GM12878 (cell line): ENCODE measurements around the gene PPRC1.

Experiments
- ATF3 ChIP-seq: IDR thresholded peaks from 2 replicates; pipeline ENCODE4 v1.6.1; 2011; ENCODE audit warnings: low read depth, mild to moderate bottlenecking, low read length, moderate library complexity, borderline replicate concordance; ENCODE audit errors: extremely low read depth
- BHLHE40 ChIP-seq, 2 experiments: fragments of 450-650 bp in 1 of 2; IDR thresholded peaks; 2 replicates each; pipeline ENCODE4 v1.6.1; 2011 to 2017; ENCODE audit warnings: low read depth in 2 of 2, borderline replicate concordance in 1 of 2, improper control_type of control experiment in 1 of 2, low read length in 1 of 2, mild to moderate bottlenecking in 1 of 2
- CHD2 ChIP-seq: IDR thresholded peaks from 2 replicates; pipeline ENCODE4 v1.6.1; 2011; ENCODE audit warnings: low read depth, low read length, improper control_type of control experiment, borderline replicate concordance
- CTCF ChIP-seq, 3 experiments: IDR thresholded peaks in 2 of 3; conservative IDR thresholded peaks in 1 of 3; 2 replicates each; pipeline ENCODE4 v1.5.1; 2011; ENCODE audit warnings: low read depth in 3 of 3, low read length in 3 of 3, mild to moderate bottlenecking in 3 of 3, control low read depth in 2 of 3, moderate library complexity in 2 of 3, inconsistent platforms in 1 of 3, mixed read lengths in 1 of 3; ENCODE audit not compliant: control insufficient read depth in 2 of 3, insufficient read depth in 1 of 3; ENCODE audit errors: extremely low read depth in 1 of 3
- E2F8 ChIP-seq: fragments of 450-650 bp; IDR thresholded peaks from 2 replicates; pipeline ENCODE4 v1.6.1; 2018; ENCODE audit warnings: mild to moderate bottlenecking, low read depth, moderate library complexity; ENCODE audit not compliant: partially characterized antibody
- EP300 ChIP-seq, 2 experiments: fragments of 150-350 bp in 1 of 2; IDR thresholded peaks; 2 replicates each; pipeline ENCODE4 v1.6.1; 2011 to 2012; ENCODE audit warnings: low read depth in 2 of 2, low read length in 2 of 2, borderline replicate concordance in 1 of 2, improper control_type of control experiment in 1 of 2, inconsistent platforms in 1 of 2; ENCODE audit not compliant: control insufficient read depth in 1 of 2
- IRF3 ChIP-seq: fragments of 450-650 bp; IDR thresholded peaks from 2 replicates; pipeline ENCODE4 v1.6.1; 2014; ENCODE audit warnings: mild to moderate bottlenecking
- POLR2A ChIP-seq: IDR thresholded peaks from 2 replicates; pipeline ENCODE4 v1.6.1; 2011; ENCODE audit warnings: low read depth, mild to moderate bottlenecking, low read length
- REST ChIP-seq: IDR thresholded peaks from 2 replicates; pipeline ENCODE4 v1.6.1; 2012; ENCODE audit warnings: mild to moderate bottlenecking, low read depth, low read length
- SRF ChIP-seq, 2 experiments: IDR thresholded peaks; 2 replicates each; pipeline ENCODE4 v1.6.1; 2011; ENCODE audit warnings: low read depth in 2 of 2, low read length in 2 of 2, mild to moderate bottlenecking in 1 of 2, moderate library complexity in 1 of 2
- ZBTB11 ChIP-seq: fragments of 450-650 bp; formaldehyde crosslinking; IDR thresholded peaks from 2 replicates; pipeline ENCODE4 v1.5.0; 2022; ENCODE audit warnings: mild to moderate bottlenecking, missing genetic modification characterization
- ZNF274 ChIP-seq: IDR thresholded peaks from one replicate; pipeline ENCODE4 v1.8.0; 2011; ENCODE audit not compliant: insufficient read length, insufficient read depth
- ZNF592 ChIP-seq: fragments of 450-650 bp; IDR thresholded peaks from 2 replicates; pipeline ENCODE4 v1.6.1; 2017; ENCODE audit warnings: mild to moderate bottlenecking, moderate library complexity

GRCh38 chr10:102109166-102110116 is 23.4 kb upstream of the PPRC1 start:
- TF ChIP-seq ZNF274 (no peak), ATF3 (no peak), REST (no peak), CTCF (IDR thresholded peaks at IDR 0.05 in 2 of 3, conservative IDR thresholded peaks at IDR 0.05 in 1 of 3; ENCODE audit: control insufficient read depth in 2 of 3, extremely low read depth in 1 of 3, insufficient read depth in 1 of 3, low read depth in 3 of 3, low read length in 3 of 3) (no peak), POLR2A (no peak), CHD2 (no peak), E2F8 (no peak), ZBTB11 (no peak), IRF3 (no peak), BHLHE40 (IDR thresholded peaks at IDR 0.05; ENCODE audit: borderline replicate concordance in 1 of 2, low read depth in 2 of 2, low read length in 1 of 2) (no peak), EP300 (IDR thresholded peaks at IDR 0.05; ENCODE audit: borderline replicate concordance in 1 of 2, control insufficient read depth in 1 of 2, low read depth in 2 of 2, low read length in 2 of 2) (no peak), ZNF592 (no peak), SRF (IDR thresholded peaks at IDR 0.05; ENCODE audit: low read depth in 2 of 2, low read length in 2 of 2) (no peak)
